Mesangial cell (primary cell): ENCODE measurements around the gene TMTC3. TPM values are rescaled to one million over a fixed set of nuclear protein-coding genes. Genes with fewer than 3 reads are reported as not detected.

Source experiments
- total RNA-seq: library from RNA; depleted of rRNA; stranded (reverse); fragments of >200 nt; gene quantifications from 2 replicates; pipeline ENCODE4 v1.2.3, GENCODE V29; 2015

Gene TMTC3
- 13.1 and 18.1 TPM in 2 replicates for total RNA-seq

DNA sequence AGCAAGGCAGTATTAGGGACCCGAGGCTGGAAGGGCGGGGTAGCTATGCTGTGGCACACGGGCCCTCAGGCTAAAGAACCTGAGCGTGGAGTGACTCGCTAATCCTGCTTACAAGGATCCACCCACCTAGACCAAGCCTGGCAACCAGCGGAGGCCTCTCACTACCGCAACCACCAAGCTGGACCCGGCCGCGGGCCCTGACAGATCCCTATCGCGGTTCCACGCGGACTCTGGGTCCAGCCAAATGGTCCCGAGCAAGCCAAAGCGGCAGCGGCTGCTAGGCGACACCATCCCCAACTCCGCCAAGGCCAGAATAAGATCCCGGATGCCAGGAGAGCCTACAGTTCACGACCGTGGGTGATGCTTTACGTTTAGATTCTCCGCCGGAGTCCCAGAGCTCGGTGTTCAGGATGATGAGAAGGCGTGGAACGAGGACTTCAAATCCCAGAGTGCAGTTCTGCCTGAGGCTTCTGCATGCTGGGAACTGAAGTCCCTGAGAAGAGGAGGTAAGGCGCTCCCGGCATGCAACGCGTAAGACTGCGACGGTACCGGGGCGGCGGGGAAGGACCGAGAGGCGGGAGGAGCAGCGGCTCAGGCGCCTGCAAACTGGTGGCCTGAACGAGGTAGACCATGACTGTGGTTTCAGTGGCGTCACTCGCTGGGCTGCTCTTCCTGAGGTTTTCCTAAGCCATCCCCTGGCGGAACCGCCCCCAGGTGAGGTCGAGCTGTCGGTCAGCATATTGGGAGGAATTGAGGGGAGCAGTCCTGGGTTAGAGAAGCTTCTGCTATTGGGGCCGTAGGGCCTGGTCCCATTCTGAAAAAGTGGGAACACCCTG lies at the start of gene TMTC3, which contains the start of gene CEP290:
Gene TMTC3 (plus strand): TSS at position 534 of the 836 bp plus-strand sequence. CDS start 6,009 bp downstream, outside the sequence.
Gene CEP290 (minus strand): TSS at position 315 of the 836 bp plus-strand sequence. CDS start 781 bp downstream, outside the sequence.

Other genes starting within 250 kb of the TMTC3 start
- gene C12orf50, start 112.9 kb upstream of the TMTC3 start, total RNA-seq, result not detected in 2 replicates
- gene CEP290, start 219 bp upstream of the TMTC3 start, total RNA-seq, result 8.7 and 13.7 TPM in 2 replicates